Pulmonary artery endothelial cell (primary cell): Measurements from ENCODE around the gene EIF4A3. TPM values are rescaled to one million over a fixed set of nuclear protein-coding genes. Genes with fewer than 3 reads are reported as not detected.

Source experiments
- DNase-seq: peaks from one replicate; pipeline ENCODE4 v3.0.0-alpha.2; 2011; ENCODE audit warnings: low read depth, low spot score
- total RNA-seq: library from RNA; depleted of rRNA; stranded (reverse); fragments of >200 nt; gene quantifications from 2 replicates; pipeline ENCODE4 v1.2.3, GENCODE V29; 2014

EIF4A3 gene
- total RNA-seq, 1 donor from 2014 or later, result 119 TPM

- DNase-seq, result no peak
Observed at GRCh38 chr17:80113033-80113484, 33.9 kb downstream of the EIF4A3 start.

- DNase-seq, result no peak
Observed at GRCh38 chr17:80112471-80113032, 34.4 kb downstream of the EIF4A3 start.

- no peak for DNase-seq
Observed at GRCh38 chr17:80111702-80112470, 35.0 kb downstream of the EIF4A3 start.

- no peak for DNase-seq
Observed at GRCh38 chr17:80110927-80111701, 35.8 kb downstream of the EIF4A3 start.

GRCh38 chr17:80110447-80110812, 36.5 kb downstream of the EIF4A3 start:
- no peak for DNase-seq

GRCh38 chr17:80109713-80110446, 37.0 kb downstream of the EIF4A3 start:
- DNase-seq, result no peak

- no peak for DNase-seq
Observed at GRCh38 chr17:80109066-80109660, 37.8 kb downstream of the EIF4A3 start.

- no peak for DNase-seq
Observed at GRCh38 chr17:80108036-80108971, 38.6 kb downstream of the EIF4A3 start.

GRCh38 chr17:80107231-80108021, 39.5 kb downstream of the EIF4A3 start:
- no peak for DNase-seq

GRCh38 chr17:80106751-80107150, 40.2 kb downstream of the EIF4A3 start:
- DNase-seq, result no peak

- no peak for DNase-seq
Observed at GRCh38 chr17:80106176-80106575, 40.8 kb downstream of the EIF4A3 start.

- no peak for DNase-seq
Observed at GRCh38 chr17:80105762-80106161, 41.2 kb downstream of the EIF4A3 start.

- no peak for DNase-seq
Observed at GRCh38 chr17:80104956-80105375, 42.0 kb downstream of the EIF4A3 start.

- no peak for DNase-seq
Observed at GRCh38 chr17:80104321-80104955, 42.5 kb downstream of the EIF4A3 start.

GRCh38 chr17:80103449-80104085, 43.4 kb downstream of the EIF4A3 start:
- DNase-seq, result no peak

- DNase-seq, result no peak
Observed at GRCh38 chr17:80102664-80103448, 44.1 kb downstream of the EIF4A3 start.

- no peak for DNase-seq
Observed at GRCh38 chr17:80101946-80102663, 44.8 kb downstream of the EIF4A3 start.
